Retinal pigment epithelial cell (primary cell): ENCODE data around the gene SELENOH.
A peak's percentile ranks its signal among the peaks of the same experiment; 100 is the strongest.

Experiments
- DNase-seq: peaks from one replicate; pipeline ENCODE4 v3.0.0-alpha.2; 2010; ENCODE audit warnings: low read depth
- H3K4me3 ChIP-seq: 2 replicates; pipeline ENCODE4 v1.5.1; 2011; ENCODE audit warnings: mild to moderate bottlenecking, low read length, control low read depth, moderate library complexity
- CTCF ChIP-seq: conservative IDR thresholded peaks from 2 replicates; pipeline ENCODE4 v1.5.1; 2011; ENCODE audit warnings: low read depth, low read length, control low read depth, inconsistent platforms

Gene SELENOH

GRCh38 chr11:57751176-57751575, 9.9 kb downstream of the SELENOH start:
- no peak for DNase-seq
- TF ChIP-seq CTCF = no peak
- no peak overlapping the region for H3K4me3 ChIP-seq

GRCh38 chr11:57751676-57752253, 10.5 kb downstream of the SELENOH start, which contains the start of gene BTBD18:
BTBD18 (minus strand) TSS chr11:57751819; CDS start chr11:57751188, 631 bp downstream.
- peak; percentile 62 for TF ChIP-seq CTCF
- DNase-seq = no peak
- H3K4me3 ChIP-seq = no peak within 1 kb of the TSS

GRCh38 chr11:57752954-57753353, 11.7 kb downstream of the SELENOH start:
- H3K4me3 ChIP-seq = no peak overlapping the region
- TF ChIP-seq CTCF = no peak

GRCh38 chr11:57758174-57758573, 16.9 kb downstream of the SELENOH start:
- H3K4me3 ChIP-seq = no peak overlapping the region
- no peak for TF ChIP-seq CTCF
- DNase-seq = no peak

More at GRCh38 chr11:57752954-57753353, 11.7 kb downstream of the SELENOH start:
- no peak for DNase-seq

- peak; percentile 91 for DNase-seq
- peak; percentile 4 for TF ChIP-seq CTCF
- peak within 1 kb of the TSS; percentile 92 for H3K4me3 ChIP-seq
Measured at GRCh38 chr11:57761301-57762234, 20.3 kb downstream of the SELENOH start, which contains the start of gene CTNND1. CTNND1 (plus strand) TSS chr11:57761802; CDS start chr11:57791479, 29,677 bp downstream.

- no peak for DNase-seq
- no peak for TF ChIP-seq CTCF
- H3K4me3 ChIP-seq = peak overlapping the region; percentile 92
Measured at GRCh38 chr11:57762235-57762861, 21.1 kb downstream of the SELENOH start.
